OCI-LY1 (cell line): ENCODE data around the gene ERRFI1.

ENCODE experiments used
- H2AFZ ChIP-seq: fragments of 200-600 bp; sonication (generic), shearing (Covaris generic); 2 replicates; pipeline ENCODE4 v1.6.0; 2014; ENCODE audit warnings: antibody characterized with exemption, mild to moderate bottlenecking, low read length
- H3F3A ChIP-seq: fragments of 200-600 bp; sonication (generic), shearing (Covaris generic); 2 replicates; pipeline ENCODE4 v1.6.0; 2014; ENCODE audit warnings: mild to moderate bottlenecking, antibody characterized with exemption, low read length, moderate library complexity; ENCODE audit not compliant: insufficient read depth
- H3K27ac ChIP-seq: fragments of 200-600 bp; sonication (generic); 2 replicates; pipeline ENCODE4 v1.5.1; 2014; ENCODE audit warnings: low read length, mixed run types, mild to moderate bottlenecking, low read depth; ENCODE audit not compliant: poor library complexity, severe bottlenecking
- H3K27me3 ChIP-seq: fragments of 200-600 bp; sonication (generic); 2 replicates; pipeline ENCODE4 v1.6.0; 2014; ENCODE audit warnings: antibody characterized with exemption, mild to moderate bottlenecking, low read length, moderate library complexity; ENCODE audit not compliant: insufficient read depth
- H3K36me3 ChIP-seq: fragments of 200-600 bp; sonication (generic); 2 replicates; pipeline ENCODE4 v1.6.1; 2014; ENCODE audit warnings: mild to moderate bottlenecking, antibody characterized with exemption, low read length, moderate library complexity, mixed read lengths; ENCODE audit not compliant: insufficient read depth
- H3K4me1 ChIP-seq: fragments of 200-600 bp; sonication (generic); 2 replicates; pipeline ENCODE4 v1.5.1; 2014; ENCODE audit warnings: mild to moderate bottlenecking, low read length, moderate library complexity; ENCODE audit not compliant: insufficient read depth, severe bottlenecking
- H3K4me2 ChIP-seq: fragments of 200-600 bp; sonication (generic), shearing (Covaris generic); 2 replicates; pipeline ENCODE4 v1.6.1; 2014; ENCODE audit warnings: low read length
- H3K4me3 ChIP-seq: fragments of 200-600 bp; sonication (generic); 2 replicates; pipeline ENCODE4 v1.5.1; 2014; ENCODE audit warnings: low read length, low read depth, mild to moderate bottlenecking, mixed read lengths; ENCODE audit not compliant: poor library complexity, severe bottlenecking
- H3K79me2 ChIP-seq: fragments of 200-600 bp; shearing (Covaris generic); 2 replicates; pipeline ENCODE4 v1.6.1; 2016; ENCODE audit warnings: mixed run types, low read length, mixed read lengths; ENCODE audit not compliant: insufficient read depth
- H3K9ac ChIP-seq: fragments of 200-600 bp; sonication (generic), shearing (Covaris generic); 2 replicates; pipeline ENCODE4 v1.6.1; 2014; ENCODE audit warnings: mild to moderate bottlenecking, low read length, mixed read lengths
- H3K9me2 ChIP-seq: fragments of 200-600 bp; sonication (generic), shearing (Covaris generic); 2 replicates; pipeline ENCODE4 v1.6.1; 2014; ENCODE audit warnings: low read depth, mild to moderate bottlenecking, low read length, mixed read lengths
- H3K9me3 ChIP-seq: fragments of 200-600 bp; shearing (Covaris generic); 2 replicates; pipeline ENCODE4 v1.6.1; 2014; ENCODE audit warnings: low read length, mixed read lengths
- H4K20me1 ChIP-seq: fragments of 200-600 bp; sonication (generic), shearing (Covaris generic); 2 replicates; pipeline ENCODE4 v1.6.0; 2016; ENCODE audit warnings: mild to moderate bottlenecking, low read length; ENCODE audit not compliant: insufficient read depth
- EZH2 ChIP-seq: fragments of 200-600 bp; sonication (generic), shearing (Covaris generic); IDR thresholded peaks from 2 replicates; pipeline ENCODE4 v1.8.0; 2017; ENCODE audit warnings: borderline replicate concordance, mixed run types, mild to moderate bottlenecking, antibody characterized with exemption, low read length, moderate library complexity, mixed read lengths
- TF ChIP-seq, protein P1 (sequence below): fragments of 200-600 bp; sonication (generic), shearing (Covaris generic); IDR thresholded peaks from 2 replicates; pipeline ENCODE4 v1.5.1; 2017; ENCODE audit warnings: mild to moderate bottlenecking, antibody characterized with exemption, low read length, moderate library complexity, mixed read lengths

Gene ERRFI1

DNA sequence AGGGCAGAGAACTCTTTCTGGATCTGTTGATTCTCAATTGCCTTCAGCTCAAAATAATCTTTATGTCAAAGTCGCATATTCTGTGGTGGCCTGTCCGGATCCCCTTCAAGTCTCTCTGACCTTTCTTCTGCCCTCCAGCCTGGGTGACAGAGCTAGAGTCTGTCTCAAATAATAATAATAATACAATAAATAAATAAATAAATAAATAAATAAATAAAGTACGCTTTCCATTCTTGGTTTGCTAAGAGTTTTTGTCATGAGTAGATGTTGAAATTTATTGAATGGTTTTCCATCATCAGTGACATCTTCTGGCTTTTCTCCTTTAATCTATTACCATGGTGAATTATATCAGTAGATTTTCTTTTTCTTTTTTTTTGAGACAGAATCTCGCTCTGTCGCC is 30.7 kb downstream of the ERRFI1 start:
- no peaks in the 10 kb centered on the region; the same call in 1 of the 2 replicates for H3K36me3 ChIP-seq
- no peak for TF ChIP-seq EZH2
- TF ChIP-seq, protein P1, sequence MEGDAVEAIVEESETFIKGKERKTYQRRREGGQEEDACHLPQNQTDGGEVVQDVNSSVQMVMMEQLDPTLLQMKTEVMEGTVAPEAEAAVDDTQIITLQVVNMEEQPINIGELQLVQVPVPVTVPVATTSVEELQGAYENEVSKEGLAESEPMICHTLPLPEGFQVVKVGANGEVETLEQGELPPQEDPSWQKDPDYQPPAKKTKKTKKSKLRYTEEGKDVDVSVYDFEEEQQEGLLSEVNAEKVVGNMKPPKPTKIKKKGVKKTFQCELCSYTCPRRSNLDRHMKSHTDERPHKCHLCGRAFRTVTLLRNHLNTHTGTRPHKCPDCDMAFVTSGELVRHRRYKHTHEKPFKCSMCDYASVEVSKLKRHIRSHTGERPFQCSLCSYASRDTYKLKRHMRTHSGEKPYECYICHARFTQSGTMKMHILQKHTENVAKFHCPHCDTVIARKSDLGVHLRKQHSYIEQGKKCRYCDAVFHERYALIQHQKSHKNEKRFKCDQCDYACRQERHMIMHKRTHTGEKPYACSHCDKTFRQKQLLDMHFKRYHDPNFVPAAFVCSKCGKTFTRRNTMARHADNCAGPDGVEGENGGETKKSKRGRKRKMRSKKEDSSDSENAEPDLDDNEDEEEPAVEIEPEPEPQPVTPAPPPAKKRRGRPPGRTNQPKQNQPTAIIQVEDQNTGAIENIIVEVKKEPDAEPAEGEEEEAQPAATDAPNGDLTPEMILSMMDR: no peak
- H2AFZ ChIP-seq: no peak overlapping the region
- H3F3A ChIP-seq: no peaks in the 10 kb centered on the region
- no peak overlapping the region for H3K27ac ChIP-seq
- H4K20me1 ChIP-seq: no peaks in the 10 kb centered on the region
- H3K79me2 ChIP-seq: no peaks in the 10 kb centered on the region
- H3K4me3 ChIP-seq: no peak overlapping the region
- H3K4me1 ChIP-seq: no peaks in the 10 kb centered on the region
- no peaks in the 10 kb centered on the region for H3K9me2 ChIP-seq
- no peak overlapping the region for H3K4me2 ChIP-seq
- H3K9ac ChIP-seq: no peak overlapping the region
- H3K27me3 ChIP-seq: no peaks in the 10 kb centered on the region
- no peaks in the 10 kb centered on the region for H3K9me3 ChIP-seq

DNA sequence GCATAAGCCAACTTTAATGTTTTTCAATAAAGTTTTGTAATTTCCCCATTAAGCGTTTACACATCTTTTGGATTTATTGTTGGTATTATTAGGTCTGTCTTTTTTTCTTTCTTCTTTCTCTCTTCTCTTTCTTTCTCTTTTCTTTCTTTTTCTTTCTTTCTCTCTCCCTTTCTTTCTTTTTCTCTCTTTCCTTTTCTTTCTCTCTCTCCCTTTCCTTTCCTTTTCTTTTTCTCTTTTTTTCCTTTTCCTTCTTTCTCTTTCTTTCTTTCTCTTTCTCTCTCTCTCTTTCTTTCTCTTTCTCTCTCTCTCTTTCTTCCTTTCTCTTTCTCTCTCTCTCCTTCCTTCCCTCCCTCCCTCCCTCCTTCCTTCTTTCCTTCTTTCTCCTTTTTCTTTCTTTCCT is 31.3 kb downstream of the ERRFI1 start:
- H3F3A ChIP-seq: no peaks in the 10 kb centered on the region
- no peaks in the 10 kb centered on the region for H3K79me2 ChIP-seq
- H3K36me3 ChIP-seq: no peaks in the 10 kb centered on the region; the same call in 1 of the 2 replicates
- no peaks in the 10 kb centered on the region for H4K20me1 ChIP-seq
- TF ChIP-seq, protein P1: no peak
- TF ChIP-seq EZH2: no peak
- H3K9me2 ChIP-seq: no peaks in the 10 kb centered on the region
- no peaks in the 10 kb centered on the region for H3K27me3 ChIP-seq
- H3K4me3 ChIP-seq: no peak overlapping the region
- no peaks in the 10 kb centered on the region for H3K4me1 ChIP-seq
- no peak overlapping the region for H2AFZ ChIP-seq
- no peak overlapping the region for H3K4me2 ChIP-seq
- H3K9me3 ChIP-seq: no peaks in the 10 kb centered on the region
- H3K27ac ChIP-seq: no peak overlapping the region
- H3K9ac ChIP-seq: no peak overlapping the region

DNA sequence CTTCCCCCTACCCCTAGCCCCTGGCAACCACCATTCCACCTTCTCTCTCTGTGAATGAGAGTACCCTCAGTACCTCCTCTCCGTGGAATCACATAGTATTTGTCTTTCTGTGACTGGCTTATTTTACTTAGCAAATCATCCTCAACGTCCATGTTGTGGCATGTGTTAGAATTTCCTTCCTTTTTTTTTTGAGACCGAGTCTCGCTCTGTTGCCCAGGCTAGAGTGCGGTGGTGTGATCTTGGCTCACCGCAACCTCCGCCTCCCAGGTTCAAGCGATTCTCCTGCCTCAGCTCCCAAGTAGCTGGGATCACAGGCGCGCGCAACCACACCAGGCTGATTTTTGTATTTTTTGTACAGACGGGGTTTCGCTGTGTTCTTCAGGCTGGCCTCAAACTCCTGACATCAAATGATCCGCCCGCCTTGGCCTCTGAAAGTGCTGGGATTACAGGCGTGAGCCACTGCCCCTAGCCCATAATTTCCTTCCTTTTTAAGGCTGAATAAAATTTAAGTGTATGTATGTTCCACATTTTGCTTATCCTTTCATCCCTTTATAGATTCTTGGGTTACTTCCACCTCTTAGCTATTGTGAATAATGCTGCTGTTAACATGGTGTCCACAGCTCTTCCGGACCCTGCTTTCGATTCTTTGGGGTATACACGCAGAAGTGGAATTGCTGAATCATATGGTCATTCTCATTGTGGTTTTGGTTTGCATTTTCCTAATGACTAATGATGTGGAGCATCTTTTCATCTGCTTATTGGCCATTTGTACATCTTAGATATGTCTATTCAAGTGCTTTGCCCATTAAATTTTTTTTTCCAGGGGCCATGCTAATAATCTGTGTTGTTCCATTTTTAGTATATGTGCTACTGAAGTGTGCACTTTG is 32.3 kb downstream of the ERRFI1 start:
- H3K27me3 ChIP-seq: no peaks in the 10 kb centered on the region
- H3F3A ChIP-seq: no peaks in the 10 kb centered on the region
- H4K20me1 ChIP-seq: no peaks in the 10 kb centered on the region
- no peaks in the 10 kb centered on the region for H3K79me2 ChIP-seq
- H3K4me3 ChIP-seq: no peak overlapping the region
- no peak overlapping the region for H2AFZ ChIP-seq
- no peak overlapping the region for H3K4me2 ChIP-seq
- TF ChIP-seq, protein P1: no peak
- no peak for TF ChIP-seq EZH2
- H3K9me2 ChIP-seq: no peaks in the 10 kb centered on the region
- H3K27ac ChIP-seq: no peak overlapping the region
- H3K9me3 ChIP-seq: no peaks in the 10 kb centered on the region
- no peaks in the 10 kb centered on the region for H3K4me1 ChIP-seq
- H3K36me3 ChIP-seq: no peaks in the 10 kb centered on the region; the same call in 1 of the 2 replicates
- no peak overlapping the region for H3K9ac ChIP-seq
